ENCODE results near the gene SERINC4. TPM values are rescaled to one million over a fixed set of nuclear protein-coding genes. Genes with fewer than 3 reads are reported as not detected.
A peak's percentile ranks its signal among the peaks of the same experiment; 100 is the strongest.

Gene SERINC4
- total and polyA plus RNA-seq, 10 of the 15 experiments (the other 5 are each of a cell fraction or from before 2014, with no cell fraction given): 0.06 to 0.96 (median 0.26) TPM; not detected in 1

GRCh38 chr15:43808960-43809678 is 9.1 kb upstream of the SERINC4 start (continued):
- TF ChIP-seq E2F8 (IDR thresholded peaks at IDR 0.05; ENCODE audit: low read depth, partially characterized antibody) (peak; percentile 51), RCOR1 (conservative IDR thresholded peaks at IDR 0.05; ENCODE audit: low read depth, low read length) (peak; percentile 80; the same call in 1 of the 2 replicates), FOXK2 (IDR thresholded peaks at IDR 0.05) (no peak), PBX3 (IDR thresholded peaks at IDR 0.05; ENCODE audit: insufficient replicate concordance, low read depth, low read length) (no peak), NFXL1 (IDR thresholded peaks at IDR 0.05; ENCODE audit: borderline replicate concordance) (no peak), CREM (IDR thresholded peaks at IDR 0.05; ENCODE audit: low read depth) (peak; percentile 48; the same call in 1 of the 2 replicates), CBFB (IDR thresholded peaks at IDR 0.05; ENCODE audit: low read depth) (0 out of 2 replicates have a peak, but pooled peaks have one; percentile 19), MLLT1 (IDR thresholded peaks at IDR 0.05) (peak; percentile 83; the same call in 1 of the 2 replicates), RBBP5 (conservative IDR thresholded peaks at IDR 0.05) (no peak), SPI1 (IDR thresholded peaks at IDR 0.05; ENCODE audit: borderline replicate concordance, insufficient read depth, low read depth, low read length) (peak; percentile 98), CTCF (IDR thresholded peaks at IDR 0.05 in 2 of 3, conservative IDR thresholded peaks at IDR 0.05 in 1 of 3; ENCODE audit: control insufficient read depth in 2 of 3, extremely low read depth in 1 of 3, insufficient read depth in 1 of 3, low read depth in 3 of 3, low read length in 3 of 3) (no peak), RUNX3 (IDR thresholded peaks at IDR 0.05; ENCODE audit: low read length) (peak; percentile 68), MYB (IDR thresholded peaks at IDR 0.05; ENCODE audit: borderline replicate concordance, low read depth, low read length) (no peak), TARDBP (IDR thresholded peaks at IDR 0.05; ENCODE audit: borderline replicate concordance) (no peak), BMI1 (IDR thresholded peaks at IDR 0.05; ENCODE audit: borderline replicate concordance) (peak; percentile 82), ZNF24 (IDR thresholded peaks at IDR 0.05) (peak; percentile 96), EED (IDR thresholded peaks at IDR 0.05; ENCODE audit: low read depth) (peak; percentile 67; the same call in 1 of the 2 replicates), KDM1A (IDR thresholded peaks at IDR 0.05; ENCODE audit: borderline replicate concordance) (no peak), TCF12 (IDR thresholded peaks at IDR 0.05; ENCODE audit: low read depth, low read length) (no peak), NFYB (IDR thresholded peaks at IDR 0.05; ENCODE audit: insufficient read depth, low read depth, low read length) (no peak), YBX1 (IDR thresholded peaks at IDR 0.05) (no peak), POLR2AphosphoS5 (IDR thresholded peaks at IDR 0.05; ENCODE audit: low read length) (no peak), CEBPB (IDR thresholded peaks at IDR 0.05; ENCODE audit: borderline replicate concordance in 1 of 2, low read depth in 2 of 2, low read length in 2 of 2) (no peak), RFX5 (IDR thresholded peaks at IDR 0.05; ENCODE audit: low read depth, low read length) (no peak)
